Measurements from ENCODE around the gene LAMP1. TPM values are rescaled to one million over a fixed set of nuclear protein-coding genes. Genes with fewer than 3 reads are reported as not detected.

Gene LAMP1
- total and polyA plus RNA-seq, 2 of the 4 experiments (the other 2 are of a cell fraction), result 60.6 to 229 TPM

DNA sequence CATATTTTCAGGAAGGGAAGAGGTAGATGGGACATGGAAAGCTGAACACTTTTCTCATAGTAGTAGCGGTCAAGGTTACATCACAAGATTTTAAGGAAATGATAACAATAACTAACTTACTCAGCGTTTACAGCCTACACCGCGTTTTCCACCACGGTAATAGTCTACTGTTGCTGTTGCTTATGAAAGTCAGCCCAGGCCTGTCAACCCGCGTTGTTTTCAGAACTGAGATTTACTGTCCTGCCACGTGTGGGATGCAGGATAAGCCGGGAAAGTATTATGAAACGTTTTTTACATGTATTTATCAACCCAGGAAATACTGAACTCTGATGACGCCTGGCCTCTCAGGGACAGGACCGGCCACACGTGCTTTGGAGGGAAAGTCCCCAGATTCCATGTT, 36.0 kb upstream of the LAMP1 start:
- no peak overlapping the region for H3K56ac ChIP-seq (ENCODE audit: extremely low read depth, insufficient read depth, low read length)
- no peak overlapping the region for H3K4me2 ChIP-seq (ENCODE audit: low read depth, low read length)
- ChIA-PET CTCF (no interaction called here), POLR2A (ENCODE audit: unreplicated experiment) (no interaction called here)
- peaks cover 4 to 21% of the 10 kb centered on the region in 2 experiments; a peak in 3 of 4 replicates for H3K79me1 ChIP-seq (ENCODE audit: low read depth in 1 of 2, low read length in 2 of 2)
- 100% methylated on average over 2 of the region's 13 CpGs; no CpG with 5 or more reads in 1 of the 2 experiments for WGBS, 2 experiments (ENCODE audit: extremely low coverage in 2 of 2, insufficient read length in 1 of 2)
- in situ Hi-C loops (cut with MboI; ENCODE audit: low sequenced_read_pairs) (no loop called here), dilution Hi-C loops (cut with HindIII; ENCODE audit: low sequenced_read_pairs, unreplicated experiment) (no loop called here), intact Hi-C loops (cut with micrococcal nuclease) (no loop called here)
- no peak for DNase-seq
- no peaks in the 10 kb centered on the region for H3K9me3 ChIP-seq (ENCODE audit: control insufficient read depth, insufficient read depth, low read length)
- peaks cover 3% of the 10 kb centered on the region; the same call in 1 of the 2 replicates for H4K20me1 ChIP-seq (ENCODE audit: insufficient read depth, low read length)
- H2AK5ac ChIP-seq (ENCODE audit: low read depth, low read length), result no peak overlapping the region
- peak overlapping the region; percentile 11 for H2AFZ ChIP-seq (replicated peaks; ENCODE audit: low read length, poor library complexity)
- no peak overlapping the region for H3K18ac ChIP-seq (ENCODE audit: low read depth, low read length)
- no peak overlapping the region for H3K27ac ChIP-seq (ENCODE audit: insufficient read depth, low read length)
- H3K9me1 ChIP-seq (ENCODE audit: insufficient read depth, low read length), result peaks cover 3% of the 10 kb centered on the region; the same call in 1 of the 2 replicates
- no peak overlapping the region for H2BK5ac ChIP-seq (ENCODE audit: low read depth, low read length, poor library complexity, severe bottlenecking)
- no peak overlapping the region for H4K5ac ChIP-seq (ENCODE audit: low read depth, low read length)
- no peaks in the 10 kb centered on the region for H3K27me3 ChIP-seq (ENCODE audit: control insufficient read depth, insufficient read depth, low read length)
- no peak overlapping the region for H2BK15ac ChIP-seq (ENCODE audit: low read depth, low read length)
- BruUV-seq (replicated peaks), result no TSS peak
- H4K91ac ChIP-seq (ENCODE audit: insufficient read depth, low read depth, low read length), result no peak overlapping the region
- no peak overlapping the region for H3K23ac ChIP-seq (ENCODE audit: low read depth, low read length)
- H3K9ac ChIP-seq (ENCODE audit: low read depth, low read length), result no peak overlapping the region
- H4K8ac ChIP-seq (ENCODE audit: low read depth in 2 of 2, low read length in 2 of 2), result no peak overlapping the region
- H3K4ac ChIP-seq (ENCODE audit: low read depth, low read length), result no peak overlapping the region
- no peak overlapping the region for H2BK120ac ChIP-seq (ENCODE audit: low read depth, low read length)
- no peaks in the 10 kb centered on the region for H3K4me1 ChIP-seq (ENCODE audit: control insufficient read depth, insufficient read depth, low read length)
- H3K14ac ChIP-seq (replicated peaks; ENCODE audit: low read depth, low read length), result no peak overlapping the region
- H2BK20ac ChIP-seq (ENCODE audit: low read depth, low read length), result no peak overlapping the region
- ATAC-seq (ENCODE audit: low read depth), result no peak
- no peak overlapping the region for H2AK9ac ChIP-seq (replicated peaks; ENCODE audit: low read depth, low read length, poor library complexity)
- no peak for TF ChIP-seq SMC3 (IDR thresholded peaks at IDR 0.05; ENCODE audit: low read depth, low read length)
- TF ChIP-seq, protein P1, sequence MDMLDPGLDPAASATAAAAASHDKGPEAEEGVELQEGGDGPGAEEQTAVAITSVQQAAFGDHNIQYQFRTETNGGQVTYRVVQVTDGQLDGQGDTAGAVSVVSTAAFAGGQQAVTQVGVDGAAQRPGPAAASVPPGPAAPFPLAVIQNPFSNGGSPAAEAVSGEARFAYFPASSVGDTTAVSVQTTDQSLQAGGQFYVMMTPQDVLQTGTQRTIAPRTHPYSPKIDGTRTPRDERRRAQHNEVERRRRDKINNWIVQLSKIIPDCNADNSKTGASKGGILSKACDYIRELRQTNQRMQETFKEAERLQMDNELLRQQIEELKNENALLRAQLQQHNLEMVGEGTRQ (IDR thresholded peaks at IDR 0.05; ENCODE audit: low read depth, low read length), result no peak
- TF ChIP-seq RAD21 (IDR thresholded peaks at IDR 0.05; ENCODE audit: low read length), result no peak
- no peak for TF ChIP-seq POLR2A (IDR thresholded peaks at IDR 0.05; ENCODE audit: low read depth, low read length)
- no peak for TF ChIP-seq RFX5 (IDR thresholded peaks at IDR 0.05; ENCODE audit: low read depth, low read length)
- TF ChIP-seq FOS (IDR thresholded peaks at IDR 0.05; ENCODE audit: low read depth, low read length), result no peak
- TF ChIP-seq NFE2L2 (IDR thresholded peaks at IDR 0.05; ENCODE audit: low read depth, low read length), result no peak
- no peak for TF ChIP-seq RCOR1 (IDR thresholded peaks at IDR 0.05; ENCODE audit: insufficient replicate concordance, low read length)
- TF ChIP-seq, protein P2, sequence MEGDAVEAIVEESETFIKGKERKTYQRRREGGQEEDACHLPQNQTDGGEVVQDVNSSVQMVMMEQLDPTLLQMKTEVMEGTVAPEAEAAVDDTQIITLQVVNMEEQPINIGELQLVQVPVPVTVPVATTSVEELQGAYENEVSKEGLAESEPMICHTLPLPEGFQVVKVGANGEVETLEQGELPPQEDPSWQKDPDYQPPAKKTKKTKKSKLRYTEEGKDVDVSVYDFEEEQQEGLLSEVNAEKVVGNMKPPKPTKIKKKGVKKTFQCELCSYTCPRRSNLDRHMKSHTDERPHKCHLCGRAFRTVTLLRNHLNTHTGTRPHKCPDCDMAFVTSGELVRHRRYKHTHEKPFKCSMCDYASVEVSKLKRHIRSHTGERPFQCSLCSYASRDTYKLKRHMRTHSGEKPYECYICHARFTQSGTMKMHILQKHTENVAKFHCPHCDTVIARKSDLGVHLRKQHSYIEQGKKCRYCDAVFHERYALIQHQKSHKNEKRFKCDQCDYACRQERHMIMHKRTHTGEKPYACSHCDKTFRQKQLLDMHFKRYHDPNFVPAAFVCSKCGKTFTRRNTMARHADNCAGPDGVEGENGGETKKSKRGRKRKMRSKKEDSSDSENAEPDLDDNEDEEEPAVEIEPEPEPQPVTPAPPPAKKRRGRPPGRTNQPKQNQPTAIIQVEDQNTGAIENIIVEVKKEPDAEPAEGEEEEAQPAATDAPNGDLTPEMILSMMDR (conservative IDR thresholded peaks at IDR 0.05; ENCODE audit: low read depth, low read length), result no peak
- H3K36me3 ChIP-seq (ENCODE audit: control insufficient read depth, insufficient read depth, low read length), result peaks cover 47% of the 10 kb centered on the region
- no peak overlapping the region for H3K4me3 ChIP-seq (ENCODE audit: insufficient read depth, low read depth, low read length)
